NCI-H510A (cell line): ENCODE data around the gene HIVEP2.

ENCODE experiments used
- DNase-seq: peaks from one replicate; lab custom pipeline; 2025; lab: John Stamatoyannopoulos, UW

HIVEP2 gene

DNA sequence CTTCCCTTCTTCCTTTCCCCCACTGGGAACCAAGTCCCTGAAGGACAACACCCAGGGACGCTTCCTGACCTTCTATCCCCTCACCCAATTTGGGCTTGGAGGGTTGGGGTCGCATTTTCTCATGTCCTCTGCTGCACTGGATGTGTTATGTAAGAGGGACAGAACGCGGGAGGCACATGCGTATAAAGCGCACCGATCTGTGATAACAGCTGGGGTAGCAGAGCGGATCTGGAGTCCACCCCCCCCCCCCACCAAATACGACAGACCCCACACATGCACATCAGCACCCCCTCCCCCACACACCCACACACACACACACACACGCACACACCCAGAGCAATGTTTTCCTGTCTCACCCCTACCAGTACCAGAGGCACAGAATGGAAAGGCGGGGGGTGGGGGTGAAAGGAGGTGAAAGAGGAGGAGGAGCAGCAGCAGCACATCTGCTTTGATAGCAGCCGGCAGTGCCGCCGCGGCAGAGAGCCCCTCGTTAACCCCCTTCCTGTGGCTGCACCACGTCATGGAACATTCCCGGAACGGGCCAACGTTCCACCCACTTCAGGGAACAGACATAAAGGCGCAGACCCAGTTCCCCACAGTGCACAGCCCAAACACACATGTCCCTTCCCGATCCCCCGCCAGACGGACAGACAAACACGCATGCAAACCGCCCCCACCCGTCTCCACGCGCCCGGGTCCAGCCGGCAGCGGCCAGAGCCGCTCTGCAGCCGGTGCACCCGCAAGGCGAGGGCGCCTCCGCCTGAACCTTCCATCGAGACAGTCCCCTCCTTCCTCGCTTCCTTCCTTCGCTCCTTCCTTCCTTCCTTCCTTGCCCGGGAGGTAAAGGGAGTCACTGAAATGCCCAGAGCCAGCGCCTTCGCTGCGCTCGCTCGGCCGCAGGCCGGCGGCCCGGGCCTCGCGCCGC lies 590 bp downstream of the HIVEP2 start:
- DNase-seq, result no peak

- DNase-seq, result no peak
Observed at GRCh38 chr6:142943711-142944123, 1.3 kb downstream of the HIVEP2 start.

GRCh38 chr6:142942805-142943227 lies 2.2 kb downstream of the HIVEP2 start:
- DNase-seq, result no peak

- DNase-seq, result no peak
Observed at GRCh38 chr6:142942238-142942637, 2.7 kb downstream of the HIVEP2 start.

DNA sequence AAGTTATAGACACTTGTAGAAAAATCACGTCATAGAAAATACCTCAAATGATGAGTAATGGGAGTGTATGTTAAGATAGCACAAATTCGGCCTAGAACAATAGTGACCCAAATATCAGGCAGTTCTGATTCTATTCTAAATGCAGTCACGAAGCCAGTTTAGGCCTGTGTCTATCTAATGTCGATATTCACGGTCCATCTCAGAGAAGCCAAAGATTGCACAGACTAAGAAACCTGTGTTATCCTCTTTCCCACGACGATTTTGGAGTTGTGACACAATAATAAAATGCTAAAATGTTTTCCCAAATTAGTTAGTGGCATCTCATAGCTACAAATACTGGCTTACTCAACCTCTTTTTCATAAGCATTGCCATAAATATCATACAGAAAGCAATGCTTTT lies 4.0 kb downstream of the HIVEP2 start:
- no peak for DNase-seq

DNA sequence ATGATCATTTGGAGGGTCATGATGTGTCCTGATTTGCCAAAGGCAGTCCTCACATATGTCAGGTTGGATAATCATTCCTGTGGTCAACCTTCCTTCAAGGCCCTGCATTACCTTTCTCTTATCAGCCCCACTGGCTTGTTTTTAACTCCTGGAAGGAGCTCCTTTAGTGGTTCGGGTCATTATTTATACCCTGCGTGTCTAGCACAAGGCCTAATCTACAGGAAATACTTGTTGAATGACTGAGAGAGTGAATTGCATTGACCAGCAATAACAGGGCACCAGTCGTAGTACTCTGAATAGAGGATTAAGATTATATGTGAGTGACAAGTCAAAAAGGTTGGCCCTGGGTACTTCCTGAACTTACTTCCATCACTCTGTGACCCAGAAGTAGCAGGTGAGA lies 4.5 kb downstream of the HIVEP2 start:
- DNase-seq, result no peak

- DNase-seq, result no peak
Observed at GRCh38 chr6:142938510-142938909, 6.5 kb downstream of the HIVEP2 start.

- no peak for DNase-seq
Observed at GRCh38 chr6:142937986-142938385, 7.0 kb downstream of the HIVEP2 start.

DNA sequence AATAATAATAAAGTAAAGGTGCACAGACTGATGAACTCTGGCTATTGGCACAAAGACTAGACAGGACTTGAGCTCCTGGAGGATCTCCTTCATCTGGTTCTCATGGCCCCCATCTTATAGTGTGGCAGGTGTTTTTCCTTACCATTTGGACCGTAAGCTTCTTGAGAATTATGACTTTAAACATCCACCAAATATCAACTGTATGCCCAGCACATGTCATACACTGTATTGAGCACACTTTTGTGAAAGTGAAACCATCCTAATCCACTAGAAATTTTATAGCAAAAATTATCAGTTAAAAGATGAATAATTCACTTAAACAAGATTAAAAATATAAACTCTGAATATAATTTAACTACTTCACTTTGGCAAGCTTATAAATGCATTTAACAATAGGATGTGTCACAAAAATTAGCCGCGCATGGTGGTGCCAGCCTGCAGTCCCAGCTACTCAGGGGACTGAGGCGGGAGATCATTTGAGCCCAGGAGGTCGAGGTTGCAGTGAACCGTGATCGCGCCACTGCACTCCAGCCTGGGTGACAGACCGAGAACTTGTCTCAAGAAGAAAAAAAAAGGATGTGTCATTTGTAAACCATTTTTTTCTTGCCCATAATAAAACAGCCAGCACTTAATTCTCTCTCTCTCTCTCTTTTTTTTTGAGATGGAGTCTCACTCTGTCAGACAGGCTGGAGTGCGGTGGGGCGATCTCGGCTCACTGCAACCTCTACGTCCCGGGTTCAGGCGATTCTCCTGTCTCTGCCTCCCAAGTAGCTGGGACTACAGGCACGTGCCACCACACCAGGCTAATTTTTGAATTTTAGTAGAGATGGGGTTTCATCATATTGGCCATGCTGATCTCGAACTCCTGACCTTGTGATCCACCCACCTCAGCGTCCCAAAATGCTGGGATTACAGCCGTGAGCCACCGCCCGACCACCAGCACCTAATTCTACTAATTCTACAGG lies 9.1 kb downstream of the HIVEP2 start:
- DNase-seq, result no peak

DNA sequence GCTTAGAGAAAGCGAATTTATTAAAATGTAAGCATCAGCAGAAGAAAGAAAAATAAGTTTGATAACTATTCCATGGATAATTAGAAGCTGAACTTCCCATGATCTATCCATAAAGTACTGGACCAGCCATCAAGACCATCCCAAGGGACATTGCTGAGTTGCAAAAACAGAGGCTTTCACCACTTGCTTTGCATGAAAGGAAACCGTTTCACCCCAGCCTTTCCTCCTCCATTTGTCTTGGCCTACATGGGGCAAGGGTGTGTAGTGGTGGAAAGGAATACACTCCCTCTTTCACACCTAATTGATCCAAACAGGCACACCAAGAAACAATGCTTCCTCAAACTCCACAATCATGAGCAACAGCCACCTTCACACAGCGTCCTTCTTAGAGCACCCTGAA lies 10.4 kb downstream of the HIVEP2 start:
- no peak for DNase-seq

DNA sequence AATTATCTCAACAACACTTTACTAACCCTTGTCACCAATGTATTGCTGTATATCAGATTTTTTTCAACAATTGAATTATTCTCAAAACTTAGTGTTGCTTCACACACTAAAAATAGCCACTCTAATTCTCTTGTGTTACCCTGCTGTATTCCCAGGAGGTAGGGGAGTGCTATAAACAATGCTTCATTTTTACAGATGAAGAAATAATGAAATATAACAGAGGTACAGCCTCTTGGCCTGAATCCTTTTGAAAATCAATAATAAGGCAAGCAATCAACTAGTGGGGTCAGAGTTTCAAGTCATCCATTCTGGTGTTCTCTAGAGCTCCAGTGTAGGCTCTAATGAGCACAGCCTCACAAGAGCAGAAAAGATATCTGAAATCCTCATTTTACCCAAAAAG lies 10.9 kb downstream of the HIVEP2 start:
- no peak for DNase-seq

GRCh38 chr6:142933701-142934100 lies 11.3 kb downstream of the HIVEP2 start:
- no peak for DNase-seq

- DNase-seq, result no peak
Observed at GRCh38 chr6:142932889-142933288, 12.1 kb downstream of the HIVEP2 start.

- DNase-seq, result no peak
Observed at GRCh38 chr6:142929751-142930358, 15.1 kb downstream of the HIVEP2 start.

DNA sequence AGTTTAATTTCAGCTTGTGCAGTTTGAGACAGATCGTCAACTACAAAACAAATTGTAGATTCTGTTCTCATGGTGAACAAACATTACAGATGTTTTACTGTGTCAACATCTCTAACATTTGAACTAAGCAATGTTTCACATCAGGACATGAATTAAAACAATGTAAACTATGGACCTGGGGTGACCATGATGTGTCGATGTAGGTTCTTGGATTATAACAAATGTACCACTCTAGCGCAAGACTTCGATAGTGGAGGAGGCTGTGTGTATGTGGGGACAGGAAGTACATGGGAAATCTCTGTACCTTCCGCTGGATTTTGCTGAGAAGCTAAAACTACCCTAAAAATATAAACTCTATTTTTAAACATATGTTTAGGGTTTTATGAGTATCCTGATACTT lies 17.1 kb downstream of the HIVEP2 start:
- no peak for DNase-seq

- no peak for DNase-seq
Observed at GRCh38 chr6:142927271-142927580, 17.8 kb downstream of the HIVEP2 start.

DNA sequence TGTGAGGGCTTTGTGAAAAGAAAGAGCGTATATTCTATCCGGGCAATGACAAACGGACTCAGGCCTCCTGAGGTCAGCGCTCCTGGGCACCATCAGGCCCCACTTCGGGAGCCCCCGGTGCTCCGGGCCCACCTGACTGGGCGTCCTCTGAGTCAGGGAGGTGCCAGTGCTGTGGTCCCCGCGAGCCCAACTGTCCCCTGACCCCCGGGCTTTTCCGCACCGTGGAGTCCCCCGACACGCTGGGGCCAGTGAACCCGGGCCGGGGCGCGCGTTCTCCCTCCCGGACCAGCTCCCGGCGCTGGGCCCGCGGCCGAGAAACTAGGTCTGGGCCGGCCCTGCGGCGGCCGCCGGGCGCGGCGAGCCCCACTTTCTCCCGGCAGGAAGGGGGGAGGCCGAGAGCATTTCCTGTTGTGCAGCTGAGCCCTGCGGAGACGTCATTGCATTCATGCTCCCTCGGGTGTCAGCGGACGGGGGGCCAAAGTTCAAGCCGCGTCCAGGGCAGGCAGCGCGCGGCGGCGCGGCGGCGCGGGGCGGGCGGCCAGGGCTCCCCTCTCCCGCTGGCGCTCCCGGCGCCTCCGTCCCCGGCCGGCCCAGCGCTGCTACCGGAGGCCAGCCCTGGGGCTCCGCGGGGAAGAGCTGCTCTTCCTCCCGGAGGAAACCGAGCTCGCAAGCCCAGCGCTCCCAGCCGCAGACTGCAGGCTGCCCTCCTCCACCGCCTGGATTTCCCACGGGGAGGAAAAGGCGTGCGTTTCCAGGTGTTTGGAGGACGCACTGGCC lies 18.3 kb downstream of the HIVEP2 start:
- DNase-seq, result no peak

- no peak for DNase-seq
Observed at GRCh38 chr6:142926177-142926493, 18.8 kb downstream of the HIVEP2 start.

GRCh38 chr6:142925575-142926110 lies 19.3 kb downstream of the HIVEP2 start:
- DNase-seq, result no peak

DNA sequence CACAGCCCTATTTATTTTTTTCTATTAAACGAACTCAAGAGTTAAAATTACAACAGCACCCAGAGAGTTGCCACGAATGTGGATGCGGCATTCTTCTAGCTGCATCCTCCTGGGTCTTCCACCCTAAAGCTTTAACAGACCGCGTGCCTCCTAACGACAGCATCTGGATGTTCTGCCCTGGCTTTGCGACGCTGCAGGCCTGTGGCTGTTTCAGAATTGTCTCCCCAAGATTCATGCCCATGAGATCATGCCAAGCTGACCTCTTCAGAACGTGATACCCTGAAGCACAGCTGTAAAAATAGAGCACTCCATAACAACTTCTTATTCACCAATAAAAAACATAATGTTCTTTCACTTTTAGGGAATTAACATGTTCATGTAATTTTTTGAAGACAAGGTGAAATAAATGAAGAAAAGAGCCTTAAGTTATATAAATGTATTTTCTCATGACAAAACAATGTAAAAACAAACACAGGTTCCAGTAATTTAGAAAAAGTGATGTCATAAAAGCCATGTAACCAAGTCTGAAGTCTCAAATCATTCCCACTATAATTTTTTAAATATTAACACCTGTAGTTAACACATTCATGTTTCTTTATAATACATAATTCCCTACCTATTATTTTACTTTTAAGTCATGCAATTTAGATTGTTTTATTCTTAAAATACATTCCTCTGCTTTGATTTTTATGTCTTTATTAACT lies 26.5 kb downstream of the HIVEP2 start:
- no peak for DNase-seq

GRCh38 chr6:142916881-142917280 lies 28.1 kb downstream of the HIVEP2 start:
- DNase-seq, result no peak
